OCI-M2 (cell line): ENCODE results near the gene MESD.

Experiments
- DNase-seq: peaks from one replicate; lab custom pipeline; 2025; ENCODE audit not compliant: unreplicated experiment; lab: John Stamatoyannopoulos, UW

The MESD gene

DNA sequence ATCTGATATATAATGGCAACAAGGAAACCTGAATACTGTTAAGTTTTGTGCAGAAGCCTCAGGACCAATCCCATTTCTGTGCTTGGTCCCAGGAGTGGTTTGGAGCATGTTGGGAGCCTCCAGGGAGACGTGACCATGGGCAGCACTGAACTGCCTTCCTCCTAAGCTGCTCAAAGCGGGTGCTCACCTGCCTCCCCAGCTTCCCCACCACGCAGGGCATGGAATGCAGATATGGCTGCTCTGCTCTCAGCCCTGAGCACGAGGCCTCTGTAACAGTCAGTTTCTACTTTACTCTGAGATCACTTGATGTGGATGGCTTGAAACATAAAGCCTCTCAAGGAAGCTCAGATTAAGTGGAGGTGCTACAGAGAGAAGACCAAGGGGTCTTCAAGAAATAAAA lies 49.3 kb downstream of the MESD start:
- no peak for DNase-seq

DNA sequence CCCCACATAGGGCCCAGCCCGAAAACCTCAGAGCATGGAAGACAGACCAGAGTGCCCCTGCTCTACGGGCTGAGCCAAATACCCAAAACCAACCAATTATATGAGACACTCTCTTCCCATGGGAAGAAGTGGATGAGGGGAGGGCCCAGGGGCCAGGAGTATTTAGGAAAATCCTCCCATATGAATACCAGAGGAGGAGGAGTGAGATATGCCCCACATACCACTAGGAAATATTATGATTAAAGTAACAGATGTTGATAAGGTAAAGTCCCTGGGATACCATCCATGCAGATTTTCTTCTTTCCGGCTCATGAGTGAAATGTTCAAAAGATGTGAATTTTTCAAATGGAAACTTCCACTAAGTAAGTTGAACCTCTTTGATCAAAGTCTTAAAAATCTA lies 50.4 kb downstream of the MESD start:
- DNase-seq, result no peak

DNA sequence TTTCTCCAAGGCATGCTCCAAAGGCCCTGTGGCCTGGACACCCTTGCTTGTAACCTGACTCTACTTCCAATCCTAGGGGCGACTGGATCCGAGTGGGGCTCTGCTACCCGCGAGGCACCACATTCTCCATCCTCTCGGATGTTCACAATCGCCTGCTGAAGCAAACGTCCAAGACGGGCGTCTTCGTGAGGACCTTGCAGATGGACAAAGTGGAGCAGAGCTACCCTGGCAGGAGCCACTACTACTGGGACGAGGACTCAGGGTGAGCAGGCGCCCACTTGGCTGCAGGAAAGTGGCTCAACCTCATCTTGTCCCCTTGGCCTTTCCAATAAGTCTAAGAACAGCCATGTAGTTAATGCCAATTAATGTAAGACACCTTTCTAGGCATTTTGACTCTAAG lies 51.9 kb downstream of the MESD start:
- DNase-seq, result no peak

DNA sequence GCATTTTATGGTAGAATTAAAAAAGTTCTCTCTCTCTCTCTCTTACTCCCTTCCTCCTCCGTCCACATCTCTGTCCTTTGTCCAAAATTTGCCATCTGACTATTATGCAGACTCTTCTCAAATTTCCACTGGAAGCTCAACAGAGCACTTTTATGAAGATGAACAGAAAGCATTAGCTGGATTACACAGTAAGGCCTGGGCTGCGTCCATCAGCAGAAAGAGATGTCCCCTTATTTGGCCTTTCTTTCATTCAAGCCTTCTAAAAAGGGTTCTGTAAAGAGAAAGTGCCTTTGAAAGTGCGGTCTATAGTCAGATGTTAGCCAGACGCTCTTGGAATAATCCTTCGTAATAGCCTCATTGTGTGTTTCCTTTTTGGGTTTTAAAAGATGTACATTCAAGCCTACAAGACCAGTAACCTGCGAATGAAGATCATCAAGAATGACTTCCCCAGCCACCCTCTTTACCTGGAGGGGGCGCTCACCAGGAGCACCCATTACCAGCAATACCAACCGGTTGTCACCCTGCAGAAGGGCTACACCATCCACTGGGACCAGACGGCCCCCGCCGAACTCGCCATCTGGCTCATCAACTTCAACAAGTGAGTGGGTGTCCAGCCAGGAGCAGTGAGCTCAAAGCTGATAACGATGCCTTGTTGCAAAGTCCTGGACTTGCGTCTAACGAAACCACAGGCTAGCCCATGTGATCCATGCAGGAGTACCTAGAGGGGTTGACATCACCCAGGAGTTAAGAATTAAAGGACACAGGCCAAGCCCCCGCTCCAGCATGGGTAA lies 53.1 kb downstream of the MESD start:
- DNase-seq, result no peak

DNA sequence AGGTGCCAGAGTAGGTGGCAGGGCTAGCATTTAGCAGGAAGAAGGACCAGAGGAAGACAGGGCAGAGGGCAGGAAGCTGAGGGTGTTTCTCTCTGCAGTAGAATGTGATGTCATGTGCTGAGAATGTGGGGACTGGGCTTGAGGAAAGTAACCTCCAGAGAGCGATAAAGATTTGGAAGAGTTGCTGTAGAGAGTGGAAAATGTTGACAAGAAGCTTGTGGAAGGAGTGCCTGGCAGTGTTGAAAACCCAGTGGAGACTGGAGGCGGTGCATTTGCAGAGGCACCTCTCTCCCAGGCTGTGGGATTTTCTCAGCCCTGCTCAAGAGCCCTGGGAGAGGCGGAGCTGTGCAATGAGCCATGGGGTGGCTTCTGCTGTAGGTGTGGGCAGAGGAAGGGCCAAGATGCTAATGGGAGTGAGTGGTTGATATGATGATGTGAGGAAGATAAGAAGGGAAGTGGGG lies 54.8 kb downstream of the MESD start:
- no peak for DNase-seq

DNA sequence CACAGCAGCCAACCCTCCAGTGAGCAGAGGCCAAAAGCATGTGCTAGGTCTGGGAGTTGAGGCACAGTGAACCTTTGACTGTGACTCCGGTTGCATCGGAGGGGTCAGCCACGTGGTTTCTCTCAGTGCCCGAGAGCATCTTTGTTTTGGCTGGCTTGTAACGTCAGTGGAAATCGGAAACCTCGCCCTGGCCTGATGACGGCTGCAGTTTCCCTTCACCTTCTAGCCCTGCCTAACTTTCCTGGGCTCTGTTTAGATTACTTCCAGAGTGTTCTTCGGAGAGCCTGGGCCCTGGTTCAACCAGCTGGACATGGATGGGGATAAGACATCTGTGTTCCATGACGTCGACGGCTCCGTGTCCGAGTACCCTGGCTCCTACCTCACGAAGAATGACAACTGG lies 56.6 kb downstream of the MESD start:
- no peak for DNase-seq

DNA sequence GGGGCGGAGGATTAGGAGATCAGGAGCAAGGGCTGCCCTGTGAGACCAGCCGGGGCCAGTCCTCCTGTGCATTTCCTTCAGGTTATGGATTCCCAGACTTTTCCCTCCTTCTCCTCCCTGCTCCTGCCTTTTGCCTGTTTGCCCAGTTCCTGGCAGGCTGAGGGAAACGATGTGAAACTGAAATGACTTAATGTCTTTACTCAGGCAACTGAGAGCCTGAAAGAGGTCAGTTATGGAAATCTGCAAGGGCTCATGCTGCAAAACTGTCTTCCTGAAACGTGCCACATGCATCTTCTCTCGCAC lies 57.2 kb downstream of the MESD start:
- DNase-seq, result no peak

DNA sequence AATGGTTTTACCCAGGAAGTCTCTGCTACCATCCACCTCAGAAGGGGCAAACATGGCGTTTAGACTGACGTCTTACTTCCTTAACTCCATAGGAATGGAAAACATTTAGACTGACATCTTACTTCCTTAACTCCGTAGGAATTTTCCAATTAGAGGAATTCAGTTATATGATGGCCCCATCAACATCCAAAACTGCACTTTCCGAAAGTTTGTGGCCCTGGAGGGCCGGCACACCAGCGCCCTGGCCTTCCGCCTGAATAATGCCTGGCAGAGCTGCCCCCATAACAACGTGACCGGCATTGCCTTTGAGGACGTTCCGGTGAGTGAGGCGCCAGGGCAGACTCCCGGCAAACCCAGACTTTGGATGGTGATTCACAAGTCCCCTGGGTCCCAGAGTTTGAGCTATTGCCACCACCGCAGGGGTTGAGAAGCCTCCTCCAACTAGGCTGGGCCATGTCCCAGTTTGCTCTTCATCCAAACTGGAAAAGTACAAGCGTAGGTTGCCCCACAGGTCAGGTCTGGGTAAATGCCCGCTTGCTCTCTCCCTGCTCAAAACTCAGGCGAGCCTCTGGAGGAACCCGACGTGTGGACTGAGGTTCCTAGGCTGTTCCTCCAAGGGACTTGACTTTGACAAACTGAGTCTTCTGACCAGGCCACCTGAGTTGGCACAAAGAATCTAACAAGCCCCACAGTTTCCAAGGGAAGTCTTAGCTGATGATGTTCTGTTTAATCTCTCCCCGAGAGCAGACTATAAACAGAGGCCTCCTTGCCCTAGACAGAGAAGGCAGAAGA lies 57.7 kb downstream of the MESD start:
- DNase-seq, result no peak

DNA sequence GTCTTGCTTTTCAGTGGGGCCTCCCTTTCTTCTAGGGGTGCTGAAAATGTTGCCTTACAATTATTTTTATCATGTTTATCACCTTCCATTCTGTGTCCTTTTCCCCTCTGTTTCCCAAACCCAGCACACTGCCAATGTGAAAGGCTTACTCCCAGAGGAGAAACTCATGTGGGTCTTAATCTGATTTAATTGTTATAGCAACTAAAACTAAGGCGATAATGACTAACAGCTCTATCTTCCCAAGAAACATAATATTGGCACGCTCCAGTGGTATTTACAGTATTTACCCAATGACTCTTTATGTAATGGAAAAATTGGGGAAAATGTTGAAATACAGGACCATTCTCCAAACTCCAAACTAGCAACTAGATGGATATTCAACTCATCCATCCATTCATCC lies 58.4 kb downstream of the MESD start:
- no peak for DNase-seq

DNA sequence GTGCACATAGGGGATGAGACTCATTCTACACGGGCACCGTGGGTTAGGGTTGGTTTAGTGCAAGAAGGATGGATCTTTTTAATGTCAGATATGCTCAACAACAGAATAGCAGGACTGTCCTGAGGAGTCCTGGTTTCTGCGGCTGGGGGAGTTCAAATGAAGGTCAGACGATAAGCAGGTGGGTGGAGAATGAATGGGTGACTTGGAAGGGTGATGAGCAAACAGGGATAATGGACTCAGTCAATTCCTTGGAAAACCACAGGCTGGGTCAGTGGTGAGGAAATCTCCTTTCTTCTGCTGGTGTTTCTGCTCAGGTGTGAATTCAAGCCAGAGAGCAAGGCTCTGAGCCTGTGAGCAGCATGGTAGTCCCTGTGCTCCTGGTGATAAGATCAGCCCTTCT lies 59.9 kb downstream of the MESD start:
- DNase-seq, result no peak

DNA sequence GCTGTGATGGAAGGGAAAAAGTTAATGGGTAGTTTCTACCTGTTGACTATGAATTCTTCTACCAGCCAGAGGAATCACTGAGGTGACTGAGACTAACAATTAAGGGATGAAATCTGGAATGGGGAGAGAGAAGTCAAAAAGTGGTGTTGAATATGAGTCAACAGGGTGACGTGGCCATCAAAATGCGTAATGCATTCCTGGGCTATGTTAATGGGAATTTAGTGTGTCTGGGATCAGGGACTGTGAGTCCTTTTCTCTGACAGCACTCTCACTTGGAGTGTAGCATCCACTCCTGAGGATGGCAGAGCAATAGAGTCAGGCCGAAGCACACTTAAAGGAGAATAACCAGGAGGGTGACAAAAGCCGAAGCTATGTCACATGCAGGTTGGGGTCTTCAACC lies 60.4 kb downstream of the MESD start:
- DNase-seq, result no peak

DNA sequence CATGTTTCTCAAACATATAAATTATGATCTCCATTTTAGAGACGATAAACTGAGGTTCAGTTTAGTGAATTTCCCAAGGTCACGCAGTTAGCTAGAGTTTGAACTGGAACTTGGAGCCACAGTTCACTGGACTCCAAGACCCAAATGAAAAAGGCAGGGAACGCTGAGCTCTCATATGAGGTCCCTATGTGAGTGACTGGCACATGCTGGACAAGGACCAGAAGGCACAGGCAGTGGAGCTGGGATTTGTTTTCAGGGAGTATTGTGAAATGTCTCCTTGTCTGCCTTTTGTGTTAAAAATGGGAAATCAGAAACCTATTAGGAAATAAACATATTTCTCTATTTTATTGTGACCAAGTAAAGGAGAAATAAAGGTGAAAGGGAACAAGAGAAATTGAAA lies 63.5 kb downstream of the MESD start:
- no peak for DNase-seq

DNA sequence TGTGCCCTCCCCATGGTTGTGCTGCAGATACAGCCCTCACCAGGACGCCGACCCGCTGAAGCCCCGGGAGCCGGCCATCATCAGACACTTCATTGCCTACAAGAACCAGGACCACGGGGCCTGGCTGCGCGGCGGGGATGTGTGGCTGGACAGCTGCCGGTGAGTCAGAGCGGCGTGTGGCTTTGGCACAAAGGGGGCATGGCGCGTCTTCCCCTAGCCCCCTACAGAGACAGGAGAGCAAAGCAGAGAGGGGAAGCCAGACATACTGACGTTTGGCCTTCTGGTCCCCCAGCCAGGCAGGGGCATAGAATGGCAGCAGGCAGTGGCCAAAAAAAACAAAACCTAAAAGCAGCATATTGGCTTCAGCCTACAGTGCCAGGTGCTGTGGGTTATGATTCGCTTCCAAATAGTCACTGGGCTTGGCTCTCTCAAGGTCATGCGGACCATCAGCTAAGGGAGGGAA lies 64.0 kb downstream of the MESD start:
- DNase-seq, result no peak

DNA sequence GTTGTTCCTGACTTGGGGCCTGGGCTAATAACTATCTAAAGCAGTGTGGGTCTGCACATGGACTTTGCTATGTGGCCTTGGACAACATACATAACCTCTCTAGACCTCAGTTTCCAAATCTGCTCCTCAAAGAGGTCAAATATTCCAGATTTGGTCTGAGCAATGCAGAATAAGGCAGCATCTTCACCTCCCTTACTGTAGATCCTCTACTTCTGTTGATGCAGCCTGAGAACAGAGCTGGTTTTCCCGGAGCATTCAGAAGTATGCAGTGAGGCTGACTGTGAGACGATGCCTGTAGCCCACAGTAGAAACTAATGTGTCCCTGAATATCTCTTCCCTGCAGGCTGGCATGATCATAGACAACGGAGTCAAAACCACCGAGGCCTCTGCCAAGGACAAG lies 65.3 kb downstream of the MESD start:
- DNase-seq, result no peak

DNA sequence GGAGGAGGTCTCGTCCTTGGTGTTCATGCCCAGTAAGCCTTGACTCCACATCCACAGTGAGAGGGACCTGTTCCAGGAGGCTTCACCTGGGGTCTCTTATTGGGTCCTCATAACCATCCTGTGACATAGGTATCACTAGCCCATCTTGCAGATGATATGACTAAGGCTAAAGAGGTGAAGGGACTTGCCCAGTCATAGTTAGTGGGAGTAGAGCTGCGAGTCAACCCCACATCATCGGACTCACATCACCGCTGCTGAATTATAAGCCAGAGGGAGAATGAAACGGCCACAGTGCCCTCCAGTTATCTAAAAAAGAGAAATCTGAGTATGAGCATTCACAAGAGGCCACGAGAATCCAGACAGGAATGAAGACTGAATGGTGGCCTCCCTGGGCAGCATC lies 66.0 kb downstream of the MESD start:
- DNase-seq, result no peak

DNA sequence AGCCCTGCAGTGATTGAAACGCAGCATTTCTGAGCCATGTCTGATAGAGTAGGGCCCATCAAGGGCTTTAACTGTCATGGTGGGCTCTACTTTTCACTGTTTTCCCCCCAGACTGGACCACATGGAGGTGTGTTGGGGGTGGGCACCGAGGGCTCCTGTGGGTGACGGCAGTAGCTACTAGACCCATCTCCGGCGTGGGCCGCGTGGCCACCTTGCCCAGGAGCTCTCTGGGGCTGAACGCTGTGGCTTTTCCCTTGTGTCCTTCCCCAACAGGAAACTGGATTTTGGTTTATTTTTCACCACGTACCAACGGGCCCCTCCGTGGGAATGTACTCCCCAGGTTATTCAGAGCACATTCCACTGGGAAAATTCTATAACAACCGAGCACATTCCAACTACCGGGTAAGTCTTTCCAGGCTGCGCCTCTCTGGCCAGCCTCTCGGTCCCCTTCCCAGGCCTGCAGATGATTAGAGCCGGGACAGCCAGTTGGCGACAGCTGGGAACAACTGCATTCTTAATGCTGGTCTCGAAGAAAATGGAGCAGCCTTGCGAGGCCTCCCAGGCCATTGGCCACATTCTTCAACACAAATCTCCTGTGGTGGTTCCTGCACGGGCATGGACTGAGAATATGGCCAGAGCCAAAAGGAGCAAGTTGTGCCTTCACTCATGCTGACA lies 67.7 kb downstream of the MESD start:
- DNase-seq, result no peak

DNA sequence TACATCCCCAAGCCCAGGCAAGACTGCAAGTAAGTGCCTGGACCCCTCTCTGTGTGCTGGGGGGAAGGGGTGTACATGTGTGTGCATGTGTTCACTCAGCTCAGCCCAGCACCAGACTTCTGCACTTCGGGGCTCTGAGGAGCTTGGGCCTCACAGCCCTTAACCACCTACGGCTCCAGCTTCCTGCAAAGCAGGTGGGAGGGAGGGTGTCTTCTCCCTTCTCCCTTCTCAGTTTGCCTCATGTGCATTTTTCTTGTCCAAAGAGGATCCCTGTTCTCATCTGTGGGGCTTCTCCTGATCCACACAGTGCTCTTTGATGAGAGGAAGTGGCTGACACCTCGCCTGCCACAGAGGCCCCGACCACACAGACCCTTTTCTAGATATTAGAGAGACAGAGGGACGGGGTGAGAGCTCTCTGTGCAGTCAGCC lies 69.3 kb downstream of the MESD start:
- no peak for DNase-seq

DNA sequence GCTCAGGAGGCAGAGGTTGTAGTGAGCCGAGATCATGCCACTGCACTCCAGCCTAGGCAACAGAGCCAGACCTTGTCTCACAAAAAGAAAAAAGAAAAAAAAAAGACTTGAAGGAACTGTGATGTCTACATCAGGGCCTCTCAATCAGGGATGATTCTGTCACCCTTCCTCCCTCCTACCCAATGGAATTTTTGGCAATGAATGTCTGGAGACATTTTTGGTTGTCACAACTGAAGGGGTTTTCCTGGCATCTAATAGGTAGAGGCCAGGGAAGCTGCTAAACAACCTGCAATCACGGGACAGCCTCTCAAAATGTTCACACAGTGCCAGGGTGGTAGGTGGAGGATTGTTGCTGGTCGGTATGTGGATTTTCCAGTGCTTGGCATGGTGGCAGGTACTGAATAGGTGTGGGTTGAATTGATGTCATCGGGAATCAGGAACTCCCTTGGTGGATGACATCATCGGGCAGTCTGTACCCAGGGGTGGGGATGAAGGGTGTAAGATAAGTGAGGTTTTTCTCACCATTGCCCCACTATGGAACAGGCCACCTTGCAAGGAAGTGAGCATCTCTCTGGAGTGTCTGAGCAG lies 71.3 kb downstream of the MESD start:
- DNase-seq, result no peak

DNA sequence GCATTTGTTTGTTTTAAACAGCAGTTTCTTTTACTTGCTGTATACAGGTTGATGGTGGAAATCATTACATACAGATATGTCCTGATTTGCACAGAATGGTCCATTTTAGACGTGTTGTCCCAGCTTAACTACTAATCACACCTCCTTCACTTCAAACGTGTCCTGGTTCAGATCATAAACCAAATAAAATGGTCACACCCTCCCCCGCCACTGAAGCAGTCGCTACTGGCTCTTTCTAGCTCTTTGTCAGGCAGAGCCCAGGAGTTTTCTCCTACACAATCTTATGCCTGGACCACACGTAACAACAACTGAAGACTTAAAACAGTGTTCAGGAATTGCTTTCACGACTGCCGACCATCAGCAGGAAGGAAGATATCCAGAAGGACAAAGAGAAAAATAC lies 73.6 kb downstream of the MESD start:
- DNase-seq, result no peak

DNA sequence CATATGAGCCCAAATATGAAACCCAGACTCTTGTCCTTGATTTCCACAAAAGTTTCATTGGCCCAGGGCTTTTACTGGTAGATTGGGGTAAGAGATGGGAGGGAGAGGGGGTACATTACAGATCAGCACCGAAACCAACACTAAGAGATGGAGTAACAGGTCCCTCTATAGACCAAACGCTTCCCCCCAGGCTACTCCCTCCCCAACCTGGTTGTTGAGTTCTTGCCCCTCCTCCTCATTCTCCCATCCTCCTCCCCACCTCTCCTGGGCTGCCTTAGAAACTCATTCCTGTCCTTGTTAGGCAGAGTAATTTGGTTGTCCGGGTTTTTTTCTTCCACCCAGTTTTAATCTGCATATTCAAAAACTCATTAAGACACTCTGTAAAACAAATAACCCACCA lies 74.1 kb downstream of the MESD start:
- no peak for DNase-seq

DNA sequence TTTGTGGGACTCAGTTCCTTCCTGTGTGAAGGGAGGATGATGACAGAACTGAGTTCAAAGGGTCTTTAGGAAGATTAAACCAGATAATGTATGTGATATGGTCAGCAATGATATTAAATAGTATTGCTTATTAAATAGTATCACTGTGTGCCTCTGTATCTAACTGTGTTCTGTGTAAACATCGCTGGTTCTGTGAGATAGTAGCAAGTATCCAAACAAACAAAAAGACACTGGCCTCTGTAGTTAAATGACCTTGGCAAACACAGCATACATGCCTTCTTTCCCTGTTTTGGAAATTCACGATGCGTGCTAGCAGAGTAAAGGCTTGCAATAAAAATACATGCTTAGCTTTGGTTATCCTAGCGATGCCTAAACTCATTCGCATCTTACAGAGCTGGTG lies 76.1 kb downstream of the MESD start:
- no peak for DNase-seq

DNA sequence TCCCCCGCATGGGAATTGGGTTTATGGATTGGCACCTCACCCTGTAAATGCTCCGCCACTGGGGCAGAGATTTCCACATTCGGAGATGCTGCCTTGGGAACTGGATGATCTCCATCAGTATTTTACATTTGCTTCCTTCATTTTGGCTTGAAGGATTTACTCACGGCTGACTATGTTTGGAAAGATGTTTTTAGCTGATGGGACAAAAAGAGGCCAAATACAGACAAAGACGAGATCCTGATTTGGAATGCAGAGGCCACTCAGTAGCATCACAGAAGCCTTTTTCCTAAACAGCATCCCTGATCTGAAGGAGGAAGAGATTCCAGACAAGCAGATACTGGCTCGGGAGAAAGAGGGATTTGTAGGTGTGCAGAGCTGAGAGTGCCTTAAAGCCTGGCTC lies 76.9 kb downstream of the MESD start:
- no peak for DNase-seq
